PC-9 (cell line): Measurements from ENCODE around the gene GPR17. TPM values are rescaled to one million over a fixed set of nuclear protein-coding genes. Genes with fewer than 3 reads are reported as not detected.

Source experiments
- BruUV-seq: library from RNA; stranded (reverse); fragments of 400-500 nt; replicated peaks from 2 replicates; lab custom pipeline; 2021; lab: Mats Ljungman, UMichigan
- CTCF ChIA-PET: fragments of 300-600 bp; sonication (Branson Sonifier 250); formaldehyde crosslinking; loops from one replicate; lab custom pipeline; 2022; ENCODE audit warnings: antibody characterized with exemption; lab: Charles Lee
- POLR2A ChIA-PET: fragments of 300-600 bp; sonication (Branson Sonifier 250); formaldehyde crosslinking; loops from one replicate; lab custom pipeline; 2022; ENCODE audit warnings: antibody characterized with exemption; ENCODE audit not compliant: unreplicated experiment; lab: Charles Lee
- DNase-seq, 2 experiments: peaks; one replicate each; pipeline versions ENCODE4 v3.0.0 to v3.0.0-alpha.2; 2015 to 2022; ENCODE audit warnings: mixed read lengths in 1 of 2
- H2AFZ ChIP-seq: fragments of 200-600 bp; sonication (generic); 2 replicates; pipeline ENCODE4 v1.8.1; 2017; ENCODE audit warnings: antibody characterized with exemption
- H3F3A ChIP-seq: fragments of 200-600 bp; sonication (generic); 2 replicates; pipeline ENCODE4 v1.8.1; 2017; ENCODE audit warnings: antibody characterized with exemption, mild to moderate bottlenecking, low read depth; ENCODE audit not compliant: insufficient read depth
- H3K27ac ChIP-seq: fragments of 200-600 bp; sonication (generic); 2 replicates; pipeline ENCODE4 v1.6.1; 2016; ENCODE audit warnings: mixed run types
- H3K27me3 ChIP-seq: fragments of 200-600 bp; sonication (generic); 2 replicates; pipeline ENCODE4 v1.6.1; 2016; ENCODE audit warnings: low read depth, mixed run types; ENCODE audit not compliant: insufficient read depth
- H3K36me3 ChIP-seq: fragments of 200-600 bp; sonication (generic); 2 replicates; pipeline ENCODE4 v1.6.1; 2016; ENCODE audit warnings: low read depth, mixed run types
- H3K4me1 ChIP-seq: fragments of 200-600 bp; sonication (generic); replicated peaks from 2 replicates; pipeline ENCODE4 v1.6.1; 2016; ENCODE audit warnings: mixed run types; ENCODE audit not compliant: insufficient read depth
- H3K4me2 ChIP-seq: fragments of 200-600 bp; sonication (generic); 2 replicates; pipeline ENCODE4 v1.6.1; 2017; ENCODE audit warnings: mixed run types
- H3K4me3 ChIP-seq: fragments of 200-600 bp; sonication (generic); 2 replicates; pipeline ENCODE4 v1.6.1; 2016; ENCODE audit warnings: mixed run types
- H3K79me2 ChIP-seq: fragments of 200-600 bp; sonication (generic); 2 replicates; pipeline ENCODE4 v1.6.1; 2017; ENCODE audit warnings: low read depth, mixed run types
- H3K9me2 ChIP-seq: fragments of 200-600 bp; sonication (generic); 2 replicates; pipeline ENCODE4 v1.8.1; 2017; ENCODE audit warnings: mild to moderate bottlenecking; ENCODE audit not compliant: insufficient read depth
- H3K9me3 ChIP-seq: fragments of 200-600 bp; sonication (generic); 2 replicates; pipeline ENCODE4 v1.8.1; 2016; ENCODE audit warnings: low read depth; ENCODE audit not compliant: insufficient read depth
- H4K20me1 ChIP-seq: fragments of 200-600 bp; sonication (generic); 2 replicates; pipeline ENCODE4 v1.8.1; 2017; ENCODE audit not compliant: insufficient read depth
- EZH2 ChIP-seq: fragments of 200-600 bp; sonication (generic); IDR thresholded peaks from 2 replicates; pipeline ENCODE4 v1.8.0; 2017; ENCODE audit warnings: antibody characterized with exemption, low read depth
- intact Hi-C: fragments of 100-400 bp; cut with micrococcal nuclease; formaldehyde crosslinking; loops from one replicate; pipeline ENCODE4 v1.10.0; 2022; ENCODE audit not compliant: unreplicated experiment
- total RNA-seq: library from RNA; stranded (reverse); gene quantifications from 2 replicates; pipeline ENCODE4 v1.2.3, GENCODE V29; 2021
- TF ChIP-seq, protein P1 (sequence below): fragments of 200-600 bp; sonication (generic); conservative IDR thresholded peaks from 2 replicates; pipeline ENCODE4 v1.6.1; 2017; ENCODE audit warnings: mixed run types, antibody characterized with exemption, mild to moderate bottlenecking, moderate library complexity

The GPR17 gene
- total RNA-seq, 1 experiment from 2014 or later = not detected

DNA sequence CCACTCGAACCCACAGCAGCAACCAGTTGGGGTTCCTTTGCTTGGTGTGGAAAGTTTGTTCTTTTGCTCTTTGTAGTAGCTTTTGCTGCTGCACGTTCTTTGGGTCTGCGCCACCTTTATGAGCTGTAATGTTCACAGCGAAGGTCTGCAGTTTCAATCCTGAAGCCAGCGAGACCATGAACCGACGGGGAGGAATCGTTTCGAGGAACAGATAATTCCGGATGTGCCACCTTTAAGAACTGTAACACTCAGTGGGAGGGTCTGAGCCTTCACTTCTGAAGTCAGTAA lies 14.3 kb downstream of the GPR17 start:
- CTCF ChIA-PET = no interaction called here
- intact Hi-C loops = no loop called here
- H3K27ac ChIP-seq = no peak overlapping the region
- H3K79me2 ChIP-seq = no peaks in the 10 kb centered on the region
- H4K20me1 ChIP-seq = no peaks in the 10 kb centered on the region
- no peak overlapping the region for H3K4me3 ChIP-seq
- no peaks in the 10 kb centered on the region for H3K36me3 ChIP-seq
- POLR2A ChIA-PET = interaction anchor here (0.6 kb wide), 1 partner anchor 69 kb away, joined by 4 read pairs; no protein-coding TSS in a partner anchor
- no peaks in the 10 kb centered on the region for H3F3A ChIP-seq
- no peaks in the 10 kb centered on the region for H3K9me2 ChIP-seq
- TF ChIP-seq, protein P1, sequence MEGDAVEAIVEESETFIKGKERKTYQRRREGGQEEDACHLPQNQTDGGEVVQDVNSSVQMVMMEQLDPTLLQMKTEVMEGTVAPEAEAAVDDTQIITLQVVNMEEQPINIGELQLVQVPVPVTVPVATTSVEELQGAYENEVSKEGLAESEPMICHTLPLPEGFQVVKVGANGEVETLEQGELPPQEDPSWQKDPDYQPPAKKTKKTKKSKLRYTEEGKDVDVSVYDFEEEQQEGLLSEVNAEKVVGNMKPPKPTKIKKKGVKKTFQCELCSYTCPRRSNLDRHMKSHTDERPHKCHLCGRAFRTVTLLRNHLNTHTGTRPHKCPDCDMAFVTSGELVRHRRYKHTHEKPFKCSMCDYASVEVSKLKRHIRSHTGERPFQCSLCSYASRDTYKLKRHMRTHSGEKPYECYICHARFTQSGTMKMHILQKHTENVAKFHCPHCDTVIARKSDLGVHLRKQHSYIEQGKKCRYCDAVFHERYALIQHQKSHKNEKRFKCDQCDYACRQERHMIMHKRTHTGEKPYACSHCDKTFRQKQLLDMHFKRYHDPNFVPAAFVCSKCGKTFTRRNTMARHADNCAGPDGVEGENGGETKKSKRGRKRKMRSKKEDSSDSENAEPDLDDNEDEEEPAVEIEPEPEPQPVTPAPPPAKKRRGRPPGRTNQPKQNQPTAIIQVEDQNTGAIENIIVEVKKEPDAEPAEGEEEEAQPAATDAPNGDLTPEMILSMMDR = no peak
- TF ChIP-seq EZH2 = no peak
- peaks cover 5% of the 10 kb centered on the region; the same call in 1 of the 2 replicates for H3K9me3 ChIP-seq
- H3K4me1 ChIP-seq = no peaks in the 10 kb centered on the region
- peaks cover 10% of the 10 kb centered on the region; the same call in 1 of the 2 replicates for H3K27me3 ChIP-seq
- no peak for DNase-seq
- no peak overlapping the region for H3K4me2 ChIP-seq
- no TSS peak for BruUV-seq
- no peak overlapping the region for H2AFZ ChIP-seq

DNA sequence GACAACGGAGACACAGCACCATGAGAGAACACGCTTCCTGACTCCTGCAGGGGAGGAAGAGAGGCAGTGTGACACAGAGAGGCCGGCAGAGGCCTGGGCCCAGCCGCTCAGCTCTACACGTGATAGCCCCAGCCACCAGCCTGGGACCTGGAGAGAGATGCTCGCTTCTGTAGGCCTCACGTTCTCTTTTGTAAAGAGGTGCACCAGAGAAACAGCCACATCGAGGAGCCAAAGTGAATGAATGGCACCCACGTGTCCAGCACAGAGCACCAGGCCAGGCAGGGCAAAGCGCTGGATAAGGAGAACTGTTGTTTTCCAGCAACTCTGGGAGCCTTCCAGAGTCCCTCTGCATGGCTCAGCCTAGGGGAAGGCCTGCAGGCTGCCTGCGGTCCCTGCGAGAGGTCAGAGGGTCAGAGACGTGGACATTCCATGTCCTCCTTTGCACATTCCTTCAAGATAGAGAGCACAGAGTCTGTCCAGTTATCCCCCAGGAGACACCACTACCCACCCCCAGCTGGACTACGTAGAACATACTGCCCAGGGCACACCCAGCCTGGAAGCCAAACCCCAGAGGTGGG lies 15.2 kb downstream of the GPR17 start:
- no TSS peak for BruUV-seq
- no peaks in the 10 kb centered on the region for H3K4me1 ChIP-seq
- intact Hi-C loops = no loop called here

DNA sequence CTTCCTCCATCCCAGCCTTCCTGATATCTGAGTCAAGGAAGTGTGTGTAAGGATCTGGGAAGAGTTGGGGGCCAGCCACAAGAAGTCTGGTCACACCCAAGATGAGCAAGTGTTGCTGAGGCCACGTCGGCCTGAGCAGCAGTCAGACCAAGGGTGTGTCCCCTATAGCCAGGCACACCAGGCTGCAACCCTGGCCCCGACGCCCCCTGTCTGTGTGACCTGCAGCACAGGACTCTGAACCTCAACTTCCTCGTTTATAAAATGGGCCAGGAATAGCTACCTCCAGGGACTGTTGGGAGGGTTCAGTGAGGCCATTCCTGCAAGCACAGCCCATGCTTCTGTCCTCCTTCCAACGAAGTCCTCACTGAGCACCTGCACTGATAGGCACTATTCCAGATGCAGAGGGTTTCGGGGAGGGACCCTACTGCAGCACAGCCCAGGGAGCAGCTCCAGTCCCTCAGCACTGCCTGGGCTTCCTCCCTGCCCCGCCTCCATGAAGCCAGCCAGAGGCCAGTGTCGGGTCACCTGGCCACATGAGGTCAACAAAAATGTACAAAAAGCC lies 16.1 kb downstream of the GPR17 start:
- no peaks in the 10 kb centered on the region for H4K20me1 ChIP-seq
- peaks cover 27% of the 10 kb centered on the region for H3K27me3 ChIP-seq
- no peak overlapping the region for H3K4me2 ChIP-seq
- no TSS peak for BruUV-seq
- H3K4me3 ChIP-seq = no peak overlapping the region
- ChIA-PET POLR2A (no interaction called here), CTCF (no interaction called here)
- no peak for DNase-seq
- H3F3A ChIP-seq = no peaks in the 10 kb centered on the region
- peaks cover 5% of the 10 kb centered on the region; the same call in 1 of the 2 replicates for H3K9me3 ChIP-seq
- no peak overlapping the region for H3K27ac ChIP-seq
- no peak for TF ChIP-seq EZH2
- TF ChIP-seq, protein P1 = no peak
- H2AFZ ChIP-seq = no peak overlapping the region
- intact Hi-C loops = no loop called here
- H3K36me3 ChIP-seq = no peaks in the 10 kb centered on the region
- H3K4me1 ChIP-seq = no peaks in the 10 kb centered on the region
- H3K79me2 ChIP-seq = no peaks in the 10 kb centered on the region
- H3K9me2 ChIP-seq = no peaks in the 10 kb centered on the region

More for the DNA sequence above, 15.2 kb downstream of the GPR17 start:
- no peak overlapping the region for H2AFZ ChIP-seq
- H3K27me3 ChIP-seq = peaks cover 19% of the 10 kb centered on the region
- no peak overlapping the region for H3K4me3 ChIP-seq
- H4K20me1 ChIP-seq = no peaks in the 10 kb centered on the region
- DNase-seq = no peak
- ChIA-PET POLR2A (no interaction called here), CTCF (no interaction called here)
- H3K4me2 ChIP-seq = no peak overlapping the region
- H3K36me3 ChIP-seq = no peaks in the 10 kb centered on the region
- no peaks in the 10 kb centered on the region for H3K9me2 ChIP-seq
- peaks cover 5% of the 10 kb centered on the region; the same call in 1 of the 2 replicates for H3K9me3 ChIP-seq
- no peak overlapping the region for H3K27ac ChIP-seq
- TF ChIP-seq, protein P1 = no peak
- no peak for TF ChIP-seq EZH2
- H3F3A ChIP-seq = no peaks in the 10 kb centered on the region
- no peaks in the 10 kb centered on the region for H3K79me2 ChIP-seq
